Activated CD8-positive, alpha-beta memory T cell treated with anti-CD3 and anti-CD28 coated beads for 36 hours (primary cell): ENCODE measurements around the gene LILRB5. TPM values are rescaled to one million over a fixed set of nuclear protein-coding genes. Genes with fewer than 3 reads are reported as not detected.
"Not testable (repeated sequence)": the region's sequence is repeated elsewhere in the genome, so short reads cannot be mapped to it uniquely, and the experiment has no call there.

ENCODE experiments used
- CTCF ChIA-PET: fragments of 350-600 bp; sonication (Branson Sonifier 250); formaldehyde crosslinking; loops from one replicate; lab custom pipeline; 2021; ENCODE audit warnings: antibody characterized with exemption; lab: Charles Lee
- POLR2A ChIA-PET: fragments of 350-600 bp; sonication (Branson Sonifier 250); formaldehyde crosslinking; loops from one replicate; lab custom pipeline; 2021; ENCODE audit warnings: antibody characterized with exemption; lab: Charles Lee
- total RNA-seq, 2 experiments: library from RNA; stranded (reverse); gene quantifications; one replicate each; pipeline ENCODE4 v1.2.3, GENCODE V29; 2021

Gene LILRB5
- total RNA-seq, 2 experiments from 2014 or later: not detected

- CTCF ChIA-PET: interaction anchor here (0.9 kb wide), 1 partner anchor 14 kb away, joined by 3 read pairs; no protein-coding TSS in a partner anchor
- POLR2A ChIA-PET: no interaction called here
Measured at GRCh38 chr19:54252243-54252642, 4.8 kb downstream of the LILRB5 start.

- CTCF ChIA-PET: interaction anchor here (0.6 to 1.8 kb wide), 2 partner anchors 16 to 84 kb away, joined by 3 read pairs; no protein-coding TSS in a partner anchor
Measured at GRCh38 chr19:54248016-54248601, 9.0 kb downstream of the LILRB5 start.

GRCh38 chr19:54247106-54247930 is 9.8 kb downstream of the LILRB5 start:
- POLR2A ChIA-PET: no interaction called here
- CTCF ChIA-PET: interaction anchor here (1.8 kb wide), 1 partner anchor 15 kb away, joined by 3 read pairs; no protein-coding TSS in a partner anchor

More at GRCh38 chr19:54248016-54248601, 9.0 kb downstream of the LILRB5 start:
- POLR2A ChIA-PET: no interaction called here

- ChIA-PET CTCF (interaction anchor here (0.7 kb wide), 1 partner anchor 473 kb away, joined by 3 read pairs; no protein-coding TSS in a partner anchor), POLR2A (no interaction called here)
Measured at GRCh38 chr19:54245936-54246335, 11.1 kb downstream of the LILRB5 start.

- POLR2A ChIA-PET, CTCF ChIA-PET: not testable (repeated sequence)
Measured at GRCh38 chr19:54243809-54244208, 13.3 kb downstream of the LILRB5 start.

- CTCF ChIA-PET, POLR2A ChIA-PET: not testable (repeated sequence)
Measured at GRCh38 chr19:54242646-54243045, 14.4 kb downstream of the LILRB5 start, which contains the start of gene LILRA6. Gene LILRA6 (minus strand): TSS chr19:54242790.

GRCh38 chr19:54242234-54242633 is 14.8 kb downstream of the LILRB5 start:
- CTCF ChIA-PET: not testable (repeated sequence)

GRCh38 chr19:54240372-54241336 is 16.4 kb downstream of the LILRB5 start:
- CTCF ChIA-PET, POLR2A ChIA-PET: not testable (repeated sequence)

More at GRCh38 chr19:54242234-54242633, 14.8 kb downstream of the LILRB5 start:
- POLR2A ChIA-PET: not testable (repeated sequence)

- POLR2A ChIA-PET, CTCF ChIA-PET: not testable (repeated sequence)
Measured at GRCh38 chr19:54239491-54240371, 17.3 kb downstream of the LILRB5 start.

- ChIA-PET CTCF (interaction anchor here (1.4 kb wide), 1 partner anchor 32 kb away, joined by 4 read pairs; no protein-coding TSS in a partner anchor), POLR2A (no interaction called here)
Measured at GRCh38 chr19:54233941-54234340, 23.1 kb downstream of the LILRB5 start.

GRCh38 chr19:54231077-54231931 is 25.8 kb downstream of the LILRB5 start:
- ChIA-PET POLR2A (no interaction called here), CTCF (interaction anchor here (0.7 kb wide), 1 partner anchor 60 kb away, joined by 3 read pairs; no protein-coding TSS in a partner anchor)

- POLR2A ChIA-PET: no interaction called here
- CTCF ChIA-PET: interaction anchor here (0.6 kb wide), 1 partner anchor 71 kb away, joined by 4 read pairs; no protein-coding TSS in a partner anchor
Measured at GRCh38 chr19:54230031-54230430, 27.0 kb downstream of the LILRB5 start.

GRCh38 chr19:54229146-54229545 is 27.9 kb downstream of the LILRB5 start:
- CTCF ChIA-PET: interaction anchor here (0.6 kb wide), 1 partner anchor 70 kb away, joined by 4 read pairs; no protein-coding TSS in a partner anchor
- POLR2A ChIA-PET: no interaction called here

- POLR2A ChIA-PET, CTCF ChIA-PET: not testable (repeated sequence)
Measured at GRCh38 chr19:54224619-54225018, 32.5 kb downstream of the LILRB5 start.

GRCh38 chr19:54223937-54224281 is 33.2 kb downstream of the LILRB5 start:
- CTCF ChIA-PET: not testable (repeated sequence)
- POLR2A ChIA-PET: interaction anchor here (0.6 kb wide), 1 partner anchor 32 kb away, joined by 3 read pairs; no protein-coding TSS in a partner anchor

GRCh38 chr19:54223277-54223936 is 33.7 kb downstream of the LILRB5 start:
- CTCF ChIA-PET: not testable (repeated sequence)
- POLR2A ChIA-PET: interaction anchor here (0.6 kb wide), 1 partner anchor 32 kb away, joined by 3 read pairs; no protein-coding TSS in a partner anchor
